ENCODE measurements around the gene NUFIP1. TPM values are rescaled to one million over a fixed set of nuclear protein-coding genes. Genes with fewer than 3 reads are reported as not detected.
A peak's percentile ranks its signal among the peaks of the same experiment; 100 is the strongest.

Gene NUFIP1
- total and polyA plus RNA-seq, 4 donors, result 1.9 to 4.6 (median 3.5) TPM

DNA sequence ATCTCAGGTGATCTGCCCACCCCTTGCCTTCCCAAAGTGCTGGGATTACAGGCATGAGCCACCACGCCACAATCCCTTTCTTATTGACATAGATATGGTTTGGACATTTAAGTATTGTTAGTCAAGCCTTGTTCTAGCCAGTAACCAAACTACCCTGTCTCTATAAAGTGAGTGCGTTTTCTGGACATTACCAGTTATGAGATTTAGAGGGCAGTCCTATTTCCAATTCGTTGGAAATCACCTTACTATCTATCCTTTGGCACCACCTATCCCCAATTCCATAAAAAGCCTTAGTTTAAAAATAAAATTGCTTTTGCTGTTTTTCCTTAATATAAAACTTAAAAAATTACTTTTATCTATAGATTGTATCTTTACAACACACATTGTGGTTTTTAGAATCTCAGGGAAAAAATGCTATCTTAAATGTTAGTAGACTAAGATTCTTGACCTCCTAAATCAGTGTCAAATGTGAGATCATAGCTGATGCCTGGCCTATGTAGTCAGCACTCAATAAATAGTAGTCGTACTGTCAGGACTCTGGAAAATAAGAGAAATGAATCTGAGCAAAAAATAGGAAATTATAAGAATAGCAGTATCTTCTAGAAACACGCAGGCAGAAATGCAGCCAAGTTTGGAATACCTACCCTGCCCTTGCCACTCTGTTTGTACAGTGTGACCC, 57.0 kb downstream of the NUFIP1 start:
- H3K4me1 ChIP-seq (ENCODE audit: control insufficient read depth in 1 of 2, insufficient read depth in 2 of 2, low read length in 2 of 2), result peaks cover 0 to 7% of the 10 kb centered on the region in 2 donors
- intact Hi-C loops (cut with DNase I), result no loop called here
- WGBS, 2 donors, result 25 to 28% methylated on average over 5 of the region's 5 CpGs
- H3K36me3 ChIP-seq (ENCODE audit: control insufficient read depth in 1 of 2, insufficient read depth in 2 of 2, low read length in 1 of 2), result no peaks in the 10 kb centered on the region
- ATAC-seq (ENCODE audit: low FRiP score) (peak; percentile 63), DNase-seq (no peak)
- H3K27ac ChIP-seq (ENCODE audit: low read depth in 1 of 2, low read length in 2 of 2), result peak overlapping the region in 1 of 2 donors; percentile 92
- no peaks in the 10 kb centered on the region for H3K9me3 ChIP-seq (ENCODE audit: control insufficient read depth, low read length)
- H3K27me3 ChIP-seq (ENCODE audit: control insufficient read depth in 1 of 2, insufficient read depth in 2 of 2, low read length in 1 of 2), result no peaks in the 10 kb centered on the region
- no peak overlapping the region for H3K4me3 ChIP-seq (ENCODE audit: low read length in 2 of 2)

DNA sequence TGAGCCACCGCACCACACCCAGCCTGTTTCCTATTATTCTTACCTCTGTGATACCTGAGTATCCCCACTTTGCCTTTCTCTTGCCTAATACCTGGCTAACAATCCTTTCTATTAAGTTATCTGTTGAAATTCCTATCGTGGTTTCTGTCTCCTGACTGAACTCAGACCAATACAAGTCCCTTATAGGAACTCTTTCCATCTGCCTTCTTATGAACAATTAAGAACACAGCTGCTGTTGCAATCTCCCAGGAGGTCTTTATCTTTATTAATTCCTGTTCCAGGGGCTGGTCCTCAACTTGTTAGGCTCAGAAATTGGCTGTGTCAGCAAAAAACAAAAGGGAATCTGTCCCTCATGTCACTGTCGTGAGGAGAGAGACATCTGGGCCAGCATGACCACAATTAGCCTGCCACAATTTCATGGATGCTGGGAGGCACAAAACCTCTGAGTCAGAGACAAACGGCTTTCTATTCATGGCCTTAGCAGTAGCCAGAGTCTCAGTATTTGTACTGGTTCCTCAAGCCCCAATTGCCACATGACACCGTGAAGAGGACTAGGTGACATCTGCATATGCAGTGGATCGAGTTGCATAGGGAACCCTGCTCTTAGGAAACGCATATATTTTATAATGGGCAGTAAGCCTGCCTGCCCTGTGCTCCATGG, 58.2 kb downstream of the NUFIP1 start:
- no peak overlapping the region for H3K4me3 ChIP-seq (ENCODE audit: low read length in 2 of 2)
- H3K9me3 ChIP-seq (ENCODE audit: control insufficient read depth, low read length), result no peaks in the 10 kb centered on the region
- ATAC-seq (ENCODE audit: low FRiP score) (no peak), DNase-seq (no peak)
- peak overlapping the region in 1 of 2 donors; percentile 56 for H3K27ac ChIP-seq (ENCODE audit: low read depth in 1 of 2, low read length in 2 of 2)
- WGBS, 2 donors, result 73% methylated on average over 7 of the region's 7 CpGs
- peaks cover 0 to 7% of the 10 kb centered on the region in 2 donors for H3K4me1 ChIP-seq (ENCODE audit: control insufficient read depth in 1 of 2, insufficient read depth in 2 of 2, low read length in 2 of 2)
- no peaks in the 10 kb centered on the region for H3K27me3 ChIP-seq (ENCODE audit: control insufficient read depth in 1 of 2, insufficient read depth in 2 of 2, low read length in 1 of 2)
- intact Hi-C loops (cut with DNase I), result no loop called here
- H3K36me3 ChIP-seq (ENCODE audit: control insufficient read depth in 1 of 2, insufficient read depth in 2 of 2, low read length in 1 of 2), result no peaks in the 10 kb centered on the region

GRCh38 chr13:44930280-44930679, 59.0 kb downstream of the NUFIP1 start:
- Histone ChIP-seq H3K36me3 (ENCODE audit: control insufficient read depth in 1 of 2, insufficient read depth in 2 of 2, low read length in 1 of 2) (no peaks in the 10 kb centered on the region), H3K9me3 (ENCODE audit: control insufficient read depth, low read length) (no peaks in the 10 kb centered on the region), H3K27ac (ENCODE audit: low read depth in 1 of 2, low read length in 2 of 2) (no peak overlapping the region), H3K4me1 (ENCODE audit: control insufficient read depth in 1 of 2, insufficient read depth in 2 of 2, low read length in 2 of 2) (peaks cover 0 to 7% of the 10 kb centered on the region in 2 donors), H3K4me3 (ENCODE audit: low read length in 2 of 2) (no peak overlapping the region), H3K27me3 (ENCODE audit: control insufficient read depth in 1 of 2, insufficient read depth in 2 of 2, low read length in 1 of 2) (no peaks in the 10 kb centered on the region)
- WGBS, 2 donors, result 25 to 32% methylated on average over 3 of the region's 3 CpGs
- ATAC-seq (ENCODE audit: low FRiP score) (no peak), DNase-seq (no peak)
- intact Hi-C loops (cut with DNase I), result no loop called here

DNA sequence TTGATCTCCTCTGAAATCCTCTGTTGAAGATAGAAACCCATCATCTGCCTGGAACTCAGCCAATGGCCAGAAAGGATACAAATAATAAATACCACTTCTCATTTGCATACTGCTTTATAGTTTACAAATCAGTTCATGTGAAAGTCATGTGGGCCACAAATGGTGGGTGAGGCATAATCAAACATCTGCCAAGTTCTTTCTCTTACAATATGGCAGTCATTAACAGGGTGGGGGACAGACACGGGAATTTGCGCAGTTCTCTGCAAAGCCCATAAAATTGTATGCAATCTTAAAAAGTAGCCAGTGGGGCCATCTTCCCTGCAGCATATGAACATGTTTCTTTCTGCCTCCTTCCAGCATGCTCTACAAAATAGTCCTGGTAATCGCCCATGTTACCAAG, 59.6 kb downstream of the NUFIP1 start:
- ATAC-seq (ENCODE audit: low FRiP score), result no peak
- no peak overlapping the region for H3K4me3 ChIP-seq (ENCODE audit: low read length in 2 of 2)
- 82 to 83% methylated on average over 3 of the region's 3 CpGs for WGBS, 2 donors
- H3K9me3 ChIP-seq (ENCODE audit: control insufficient read depth, low read length), result no peaks in the 10 kb centered on the region
- no peak overlapping the region for H3K27ac ChIP-seq (ENCODE audit: low read depth in 1 of 2, low read length in 2 of 2)
- DNase-seq, result no peak
- peaks cover 0 to 7% of the 10 kb centered on the region in 2 donors for H3K4me1 ChIP-seq (ENCODE audit: control insufficient read depth in 1 of 2, insufficient read depth in 2 of 2, low read length in 2 of 2)
- intact Hi-C loops (cut with DNase I), result no loop called here
- H3K27me3 ChIP-seq (ENCODE audit: control insufficient read depth in 1 of 2, insufficient read depth in 2 of 2, low read length in 1 of 2), result no peaks in the 10 kb centered on the region
- no peaks in the 10 kb centered on the region for H3K36me3 ChIP-seq (ENCODE audit: control insufficient read depth in 1 of 2, insufficient read depth in 2 of 2, low read length in 1 of 2)

DNA sequence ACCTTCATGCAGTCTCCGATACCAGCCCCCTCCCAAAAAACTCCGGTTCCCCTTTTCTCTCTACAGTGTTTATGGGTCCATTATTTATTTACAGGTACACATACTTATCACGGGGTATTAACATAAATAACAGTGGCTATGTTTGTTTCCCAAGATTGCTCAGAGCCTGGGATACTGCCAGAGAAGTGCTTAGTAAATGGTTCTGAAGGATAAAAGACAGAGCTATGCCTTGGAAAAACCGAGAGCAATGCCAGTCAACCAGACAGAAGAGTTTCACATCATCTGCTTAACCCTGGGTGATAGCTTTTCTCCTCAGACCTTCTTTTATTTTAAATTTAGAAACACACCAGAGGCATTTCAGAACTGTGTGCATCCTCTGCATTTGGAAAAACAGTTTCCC, 61.3 kb downstream of the NUFIP1 start:
- H3K27ac ChIP-seq (ENCODE audit: low read depth in 1 of 2, low read length in 2 of 2), result no peak overlapping the region
- intact Hi-C loops (cut with DNase I), result no loop called here
- WGBS, 2 donors, result 81 to 83% methylated on average over 4 of the region's 4 CpGs
- H3K9me3 ChIP-seq (ENCODE audit: control insufficient read depth, low read length), result no peaks in the 10 kb centered on the region
- no peaks in the 10 kb centered on the region for H3K4me1 ChIP-seq (ENCODE audit: control insufficient read depth in 1 of 2, insufficient read depth in 2 of 2, low read length in 2 of 2)
- no peaks in the 10 kb centered on the region for H3K36me3 ChIP-seq (ENCODE audit: control insufficient read depth in 1 of 2, insufficient read depth in 2 of 2, low read length in 1 of 2)
- H3K27me3 ChIP-seq (ENCODE audit: control insufficient read depth in 1 of 2, insufficient read depth in 2 of 2, low read length in 1 of 2), result no peaks in the 10 kb centered on the region
- DNase-seq (no peak), ATAC-seq (ENCODE audit: low FRiP score) (no peak)
- no peak overlapping the region for H3K4me3 ChIP-seq (ENCODE audit: low read length in 2 of 2)

- no peaks in the 10 kb centered on the region for H3K9me3 ChIP-seq (ENCODE audit: control insufficient read depth, low read length)
- WGBS, 2 donors, result 4 to 5% methylated on average over 2 of the region's 2 CpGs
- DNase-seq (peak in 1 of 2 donors; percentile 72), ATAC-seq (ENCODE audit: low FRiP score) (peak; percentile 61)
- peak overlapping the region; percentile 90 to 91 for H3K27ac ChIP-seq (ENCODE audit: low read depth in 1 of 2, low read length in 2 of 2)
- H3K36me3 ChIP-seq (ENCODE audit: control insufficient read depth in 1 of 2, insufficient read depth in 2 of 2, low read length in 1 of 2), result no peaks in the 10 kb centered on the region
- intact Hi-C loops (cut with DNase I), result loop anchor here (2.0 to 5.0 kb wide), 2 partner anchors 45 to 207 kb away; no protein-coding TSS in a partner anchor
- H3K4me1 ChIP-seq (ENCODE audit: control insufficient read depth in 1 of 2, insufficient read depth in 2 of 2, low read length in 2 of 2), result peaks cover 0 to 3% of the 10 kb centered on the region in 2 donors
- no peaks in the 10 kb centered on the region for H3K27me3 ChIP-seq (ENCODE audit: control insufficient read depth in 1 of 2, insufficient read depth in 2 of 2, low read length in 1 of 2)
- no peak overlapping the region for H3K4me3 ChIP-seq (ENCODE audit: low read length in 2 of 2)
These were observed 67.1 kb downstream of the NUFIP1 start for GRCh38 chr13:44921931-44922758.

- WGBS, 2 donors, result 34 to 41% methylated on average over 11 of the region's 11 CpGs
- Histone ChIP-seq H3K27ac (ENCODE audit: low read depth in 1 of 2, low read length in 2 of 2) (peak overlapping the region; percentile 91 to 98), H3K27me3 (ENCODE audit: control insufficient read depth in 1 of 2, insufficient read depth in 2 of 2, low read length in 1 of 2) (no peaks in the 10 kb centered on the region), H3K4me1 (ENCODE audit: control insufficient read depth in 1 of 2, insufficient read depth in 2 of 2, low read length in 2 of 2) (peaks cover 0 to 3% of the 10 kb centered on the region in 2 donors), H3K9me3 (ENCODE audit: control insufficient read depth, low read length) (no peaks in the 10 kb centered on the region), H3K36me3 (ENCODE audit: control insufficient read depth in 1 of 2, insufficient read depth in 2 of 2, low read length in 1 of 2) (no peaks in the 10 kb centered on the region), H3K4me3 (ENCODE audit: low read length in 2 of 2) (no peak overlapping the region)
- ATAC-seq (ENCODE audit: low FRiP score) (no peak), DNase-seq (no peak)
- intact Hi-C loops (cut with DNase I), result loop anchor here in 1 of 2 donors (5.0 kb wide), 1 partner anchor 46 kb away; no protein-coding TSS in a partner anchor
These were observed 67.9 kb downstream of the NUFIP1 start for GRCh38 chr13:44921246-44921877.

DNA sequence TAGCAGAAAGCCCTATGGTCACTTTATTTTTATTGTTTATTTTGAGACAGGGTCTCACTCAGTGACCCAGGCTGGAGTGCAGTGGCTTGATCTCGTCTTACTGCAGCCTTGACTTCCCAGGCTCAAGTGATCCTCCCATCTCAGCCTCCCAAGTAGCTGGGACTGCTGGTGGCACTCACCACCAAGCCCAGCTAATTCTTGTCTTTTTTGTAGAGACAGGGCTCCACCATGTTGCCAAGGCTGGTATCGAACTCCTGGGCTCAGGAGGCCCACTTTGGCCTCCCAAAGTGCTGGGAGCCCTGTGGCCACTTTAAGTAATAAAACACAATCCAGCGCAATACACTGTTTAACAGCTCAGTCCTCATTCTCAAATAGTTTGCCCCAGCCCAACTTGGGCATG, 69.3 kb downstream of the NUFIP1 start:
- Histone ChIP-seq H3K27me3 (ENCODE audit: control insufficient read depth in 1 of 2, insufficient read depth in 2 of 2, low read length in 1 of 2) (no peaks in the 10 kb centered on the region), H3K27ac (ENCODE audit: low read depth in 1 of 2, low read length in 2 of 2) (peak overlapping the region; percentile 74 to 98), H3K4me3 (ENCODE audit: low read length in 2 of 2) (no peak overlapping the region), H3K4me1 (ENCODE audit: control insufficient read depth in 1 of 2, insufficient read depth in 2 of 2, low read length in 2 of 2) (peaks cover 0 to 3% of the 10 kb centered on the region in 2 donors), H3K36me3 (ENCODE audit: control insufficient read depth in 1 of 2, insufficient read depth in 2 of 2, low read length in 1 of 2) (no peaks in the 10 kb centered on the region), H3K9me3 (ENCODE audit: control insufficient read depth, low read length) (no peaks in the 10 kb centered on the region)
- 96 to 98% methylated on average over 3 of the region's 3 CpGs for WGBS, 2 donors
- intact Hi-C loops (cut with DNase I), result loop anchor here in 1 of 2 donors (5.0 kb wide), 1 partner anchor 47 kb away; no protein-coding TSS in a partner anchor
- ATAC-seq (ENCODE audit: low FRiP score), result no peak
- no peak for DNase-seq
